OCI-LY7 (cell line): ENCODE data around the gene USF2. TPM values are rescaled to one million over a fixed set of nuclear protein-coding genes. Genes with fewer than 3 reads are reported as not detected.
A peak's percentile ranks its signal among the peaks of the same experiment; 100 is the strongest.

Experiments
- BruUV-seq: library from RNA; stranded (reverse); fragments of 400-500 nt; replicated peaks from 2 replicates; lab custom pipeline; 2021; lab: Mats Ljungman, UMichigan
- CTCF ChIA-PET: fragments of 300-600 bp; sonication (Branson Sonifier 250); formaldehyde crosslinking; loops from one replicate; lab custom pipeline; 2022; ENCODE audit warnings: antibody characterized with exemption; ENCODE audit not compliant: unreplicated experiment; lab: Charles Lee
- POLR2A ChIA-PET: fragments of 300-600 bp; sonication (Branson Sonifier 250); formaldehyde crosslinking; loops from one replicate; lab custom pipeline; 2022; ENCODE audit warnings: antibody characterized with exemption; lab: Charles Lee
- DNase-seq: peaks from one replicate; pipeline ENCODE4 v3.0.0-alpha.2; 2015; ENCODE audit warnings: low spot score
- H2AFZ ChIP-seq: fragments of 200-600 bp; sonication (generic), shearing (Covaris generic); 2 replicates; pipeline ENCODE4 v1.6.1; 2014; ENCODE audit warnings: mild to moderate bottlenecking, antibody characterized with exemption, low read length, moderate library complexity
- H3K27ac ChIP-seq: fragments of 200-600 bp; sonication (generic); 2 replicates; pipeline ENCODE4 v1.5.1; 2014; ENCODE audit warnings: mixed run types, low read depth, mild to moderate bottlenecking, moderate library complexity, low read length, inconsistent platforms; ENCODE audit not compliant: poor library complexity, severe bottlenecking
- H3K36me3 ChIP-seq: fragments of 200-600 bp; sonication (generic); 2 replicates; pipeline ENCODE4 v1.6.1; 2014; ENCODE audit warnings: mild to moderate bottlenecking, antibody characterized with exemption, low read length, moderate library complexity, mixed read lengths; ENCODE audit not compliant: insufficient read depth
- H3K4me1 ChIP-seq: fragments of 200-600 bp; sonication (generic); 2 replicates; pipeline ENCODE4 v1.5.1; 2014; ENCODE audit warnings: mild to moderate bottlenecking, low read length; ENCODE audit not compliant: insufficient read depth, poor library complexity, severe bottlenecking
- H3K4me2 ChIP-seq: fragments of 200-600 bp; sonication (generic); 2 replicates; pipeline ENCODE4 v1.6.1; 2014; ENCODE audit warnings: mild to moderate bottlenecking, low read length
- H3K4me3 ChIP-seq: fragments of 200-600 bp; sonication (generic); 2 replicates; pipeline ENCODE4 v1.5.1; 2014; ENCODE audit warnings: mild to moderate bottlenecking, low read depth, low read length; ENCODE audit not compliant: poor library complexity, severe bottlenecking
- H3K79me2 ChIP-seq: fragments of 200-600 bp; sonication (generic); 2 replicates; pipeline ENCODE4 v1.6.1; 2016; ENCODE audit warnings: low read depth, mild to moderate bottlenecking, low read length, moderate library complexity, mixed read lengths; ENCODE audit not compliant: insufficient read depth
- H3K9me2 ChIP-seq: fragments of 200-600 bp; sonication (generic); 2 replicates; pipeline ENCODE4 v1.6.1; 2016; ENCODE audit warnings: mild to moderate bottlenecking, low read length, mixed read lengths; ENCODE audit not compliant: insufficient read depth
- H3K9me3 ChIP-seq: fragments of 200-600 bp; sonication (generic); 2 replicates; pipeline ENCODE4 v1.6.1; 2014; ENCODE audit warnings: mild to moderate bottlenecking, mixed run types, low read length, mixed read lengths
- H4K20me1 ChIP-seq: fragments of 200-600 bp; sonication (generic); 2 replicates; pipeline ENCODE4 v1.6.1; 2014; ENCODE audit warnings: mild to moderate bottlenecking, antibody characterized with exemption, low read length, moderate library complexity, mixed read lengths; ENCODE audit not compliant: insufficient read depth
- CTCF ChIP-seq: fragments of 200-600 bp; sonication (generic); conservative IDR thresholded peaks from 2 replicates; pipeline ENCODE4 v1.5.1; 2014; ENCODE audit warnings: mild to moderate bottlenecking, antibody characterized with exemption, low read length, moderate library complexity, mixed read lengths
- EZH2phosphoT487 ChIP-seq: fragments of 200-600 bp; sonication (generic); IDR thresholded peaks from 2 replicates; pipeline ENCODE4 v1.6.1; 2018; ENCODE audit warnings: low read depth, borderline replicate concordance, mild to moderate bottlenecking, mixed run types, antibody characterized with exemption, low read length, moderate library complexity, mixed read lengths
- intact Hi-C: fragments of 100-400 bp; cut with micrococcal nuclease; formaldehyde crosslinking; loops from one replicate; pipeline ENCODE4 v1.10.0; 2022; ENCODE audit not compliant: unreplicated experiment
- total RNA-seq, 2 experiments: library from RNA; depleted of rRNA in 1 of 2; stranded (reverse); fragments of >200 nt in 1 of 2; shearing (Covaris generic) in 1 of 2; gene quantifications; 2 replicates each; pipeline ENCODE4 v1.2.3, GENCODE V29; 2014 to 2022

The USF2 gene
- total RNA-seq, 2 experiments from 2014 or later = 105 to 155 TPM

- H3K9me3 ChIP-seq = no peaks in the 10 kb centered on the region
- intact Hi-C loops = no loop called here
- BruUV-seq = no TSS peak
- H3K9me2 ChIP-seq = no peaks in the 10 kb centered on the region
- ChIA-PET POLR2A (interaction anchor here (1.0 to 1.8 kb wide), 2 partner anchors 29 to 40 kb away, joined by 5 to 6 read pairs; no protein-coding TSS in a partner anchor), CTCF (no interaction called here)
- no peaks in the 10 kb centered on the region for H4K20me1 ChIP-seq
- H3K79me2 ChIP-seq = no peaks in the 10 kb centered on the region
- no peaks in the 10 kb centered on the region for H3K36me3 ChIP-seq
- H3K4me2 ChIP-seq = peak overlapping the region; percentile 80; the same call in 1 of the 2 replicates
- DNase-seq = no peak
- peaks cover 48% of the 10 kb centered on the region for H3K4me1 ChIP-seq
- TF ChIP-seq EZH2phosphoT487 (no peak), CTCF (no peak)
- no peak overlapping the region for H2AFZ ChIP-seq
- H3K27ac ChIP-seq = no peak overlapping the region
- H3K4me3 ChIP-seq = no peak overlapping the region
These were observed 21.8 kb downstream of the USF2 start for GRCh38 chr19:35290381-35291127.

GRCh38 chr19:35291259-35291658 lies 22.5 kb downstream of the USF2 start:
- POLR2A ChIA-PET = interaction anchor here (0.7 to 1.8 kb wide), 4 partner anchors 28 to 58 kb away, joined by 3 to 6 read pairs (median 4); no protein-coding TSS in a partner anchor

More at GRCh38 chr19:35291259-35291658, 22.5 kb downstream of the USF2 start:
- H3K9me3 ChIP-seq = no peaks in the 10 kb centered on the region
- H3K4me3 ChIP-seq = no peak overlapping the region
- H2AFZ ChIP-seq = no peak overlapping the region
- no peaks in the 10 kb centered on the region for H4K20me1 ChIP-seq
- TF ChIP-seq EZH2phosphoT487 (no peak), CTCF (no peak)
- H3K4me2 ChIP-seq = peak overlapping the region; percentile 80
- peak; percentile 57 for DNase-seq
- H3K79me2 ChIP-seq = no peaks in the 10 kb centered on the region
- peaks cover 55% of the 10 kb centered on the region for H3K4me1 ChIP-seq
- CTCF ChIA-PET = no interaction called here
- H3K36me3 ChIP-seq = no peaks in the 10 kb centered on the region
- intact Hi-C loops = no loop called here
- H3K9me2 ChIP-seq = no peaks in the 10 kb centered on the region
- no peak overlapping the region for H3K27ac ChIP-seq
- no TSS peak for BruUV-seq
